Measurements from ENCODE around the gene EFHD1. TPM values are rescaled to one million over a fixed set of nuclear protein-coding genes. Genes with fewer than 3 reads are reported as not detected.

The EFHD1 gene
- total and polyA plus RNA-seq, 4 donors = 2.2 to 8.6 (median 4.9) TPM

DNA sequence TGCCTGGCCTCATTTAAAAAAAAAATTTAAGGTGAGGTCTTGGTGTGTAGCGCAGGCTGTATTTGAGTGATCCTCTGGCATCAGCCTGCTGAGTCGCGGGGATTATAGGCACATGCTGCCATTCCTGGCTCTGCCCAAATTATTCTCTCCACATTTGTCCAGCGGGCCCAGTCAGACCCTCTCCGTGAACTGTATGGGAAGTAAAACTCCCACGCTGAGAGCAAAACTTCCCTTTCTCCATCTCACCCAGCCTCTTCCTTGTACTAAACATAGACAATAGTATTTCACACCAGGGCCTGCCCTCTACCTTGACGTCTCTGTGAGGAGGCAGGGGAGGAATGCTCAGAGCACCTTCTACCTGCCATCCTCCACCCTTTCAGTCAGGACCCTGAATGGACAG is 45.9 kb upstream of the EFHD1 start:
- Histone ChIP-seq H3K9ac (ENCODE audit: insufficient read depth in 1 of 2, low read length in 2 of 2) (no peak overlapping the region), H3K4me1 (ENCODE audit: control insufficient read depth in 5 of 5, insufficient read depth in 5 of 5, low read length in 5 of 5) (peaks cover 0 to 5% (median 0%) of the 10 kb centered on the region in 5 donors), H3K9me3 (ENCODE audit: control insufficient read depth in 4 of 4, insufficient read depth in 3 of 4, low read length in 3 of 4) (no peaks in the 10 kb centered on the region), H3K4me3 (no peak overlapping the region), H3K27me3 (ENCODE audit: control insufficient read depth in 3 of 3, insufficient read depth in 3 of 3, low read length in 2 of 3) (no peaks in the 10 kb centered on the region), H3K36me3 (ENCODE audit: control insufficient read depth in 4 of 4, insufficient read depth in 4 of 4, low read length in 4 of 4) (peaks cover 0 to 9% (median under 1%) of the 10 kb centered on the region in 4 donors), H3K27ac (ENCODE audit: low read depth in 1 of 2, low read length in 1 of 2) (no peak overlapping the region)
- 74 to 78% methylated on average over 7 of the region's 7 CpGs for WGBS, 2 donors
- TF ChIP-seq, protein P1, sequence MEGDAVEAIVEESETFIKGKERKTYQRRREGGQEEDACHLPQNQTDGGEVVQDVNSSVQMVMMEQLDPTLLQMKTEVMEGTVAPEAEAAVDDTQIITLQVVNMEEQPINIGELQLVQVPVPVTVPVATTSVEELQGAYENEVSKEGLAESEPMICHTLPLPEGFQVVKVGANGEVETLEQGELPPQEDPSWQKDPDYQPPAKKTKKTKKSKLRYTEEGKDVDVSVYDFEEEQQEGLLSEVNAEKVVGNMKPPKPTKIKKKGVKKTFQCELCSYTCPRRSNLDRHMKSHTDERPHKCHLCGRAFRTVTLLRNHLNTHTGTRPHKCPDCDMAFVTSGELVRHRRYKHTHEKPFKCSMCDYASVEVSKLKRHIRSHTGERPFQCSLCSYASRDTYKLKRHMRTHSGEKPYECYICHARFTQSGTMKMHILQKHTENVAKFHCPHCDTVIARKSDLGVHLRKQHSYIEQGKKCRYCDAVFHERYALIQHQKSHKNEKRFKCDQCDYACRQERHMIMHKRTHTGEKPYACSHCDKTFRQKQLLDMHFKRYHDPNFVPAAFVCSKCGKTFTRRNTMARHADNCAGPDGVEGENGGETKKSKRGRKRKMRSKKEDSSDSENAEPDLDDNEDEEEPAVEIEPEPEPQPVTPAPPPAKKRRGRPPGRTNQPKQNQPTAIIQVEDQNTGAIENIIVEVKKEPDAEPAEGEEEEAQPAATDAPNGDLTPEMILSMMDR (IDR thresholded peaks at IDR 0.05; ENCODE audit: control extremely low read depth, extremely low read depth) = no peak
- ATAC-seq (ENCODE audit: insufficient read depth, low FRiP score) = no peak
- no peak for DNase-seq

DNA sequence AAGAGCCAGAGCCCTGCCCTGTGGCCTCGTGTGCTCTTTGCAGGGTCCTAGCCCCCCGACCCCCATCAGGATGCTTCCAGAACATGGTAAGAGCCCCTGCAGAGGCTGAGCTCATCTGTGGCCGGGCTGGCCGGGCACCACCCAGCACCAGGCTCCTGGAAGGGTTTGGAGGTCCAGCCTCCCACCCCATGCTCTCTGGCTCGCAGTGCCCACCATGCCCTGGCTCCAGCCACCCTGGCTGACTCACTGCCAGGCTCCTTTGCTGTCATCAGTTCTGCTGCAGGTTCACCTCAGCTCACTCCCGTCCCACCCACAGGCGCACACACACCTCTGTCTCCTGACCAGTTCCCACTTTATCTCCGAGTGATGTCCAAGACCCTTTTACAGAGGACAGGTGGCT is 45.4 kb upstream of the EFHD1 start:
- Histone ChIP-seq H3K4me3 (no peak overlapping the region), H3K36me3 (ENCODE audit: control insufficient read depth in 4 of 4, insufficient read depth in 4 of 4, low read length in 4 of 4) (peaks cover 0 to 9% (median under 1%) of the 10 kb centered on the region in 4 donors), H3K9me3 (ENCODE audit: control insufficient read depth in 4 of 4, insufficient read depth in 3 of 4, low read length in 3 of 4) (no peaks in the 10 kb centered on the region), H3K27ac (ENCODE audit: low read depth in 1 of 2, low read length in 1 of 2) (no peak overlapping the region), H3K9ac (ENCODE audit: insufficient read depth in 1 of 2, low read length in 2 of 2) (no peak overlapping the region), H3K4me1 (ENCODE audit: control insufficient read depth in 5 of 5, insufficient read depth in 5 of 5, low read length in 5 of 5) (peaks cover 0 to 5% (median 0%) of the 10 kb centered on the region in 5 donors), H3K27me3 (ENCODE audit: control insufficient read depth in 3 of 3, insufficient read depth in 3 of 3, low read length in 2 of 3) (no peaks in the 10 kb centered on the region)
- DNase-seq (no peak), ATAC-seq (ENCODE audit: insufficient read depth, low FRiP score) (no peak)
- TF ChIP-seq, protein P1 (IDR thresholded peaks at IDR 0.05; ENCODE audit: control extremely low read depth, extremely low read depth) = no peak
- 91 to 96% methylated on average over 8 of the region's 8 CpGs for WGBS, 2 donors

DNA sequence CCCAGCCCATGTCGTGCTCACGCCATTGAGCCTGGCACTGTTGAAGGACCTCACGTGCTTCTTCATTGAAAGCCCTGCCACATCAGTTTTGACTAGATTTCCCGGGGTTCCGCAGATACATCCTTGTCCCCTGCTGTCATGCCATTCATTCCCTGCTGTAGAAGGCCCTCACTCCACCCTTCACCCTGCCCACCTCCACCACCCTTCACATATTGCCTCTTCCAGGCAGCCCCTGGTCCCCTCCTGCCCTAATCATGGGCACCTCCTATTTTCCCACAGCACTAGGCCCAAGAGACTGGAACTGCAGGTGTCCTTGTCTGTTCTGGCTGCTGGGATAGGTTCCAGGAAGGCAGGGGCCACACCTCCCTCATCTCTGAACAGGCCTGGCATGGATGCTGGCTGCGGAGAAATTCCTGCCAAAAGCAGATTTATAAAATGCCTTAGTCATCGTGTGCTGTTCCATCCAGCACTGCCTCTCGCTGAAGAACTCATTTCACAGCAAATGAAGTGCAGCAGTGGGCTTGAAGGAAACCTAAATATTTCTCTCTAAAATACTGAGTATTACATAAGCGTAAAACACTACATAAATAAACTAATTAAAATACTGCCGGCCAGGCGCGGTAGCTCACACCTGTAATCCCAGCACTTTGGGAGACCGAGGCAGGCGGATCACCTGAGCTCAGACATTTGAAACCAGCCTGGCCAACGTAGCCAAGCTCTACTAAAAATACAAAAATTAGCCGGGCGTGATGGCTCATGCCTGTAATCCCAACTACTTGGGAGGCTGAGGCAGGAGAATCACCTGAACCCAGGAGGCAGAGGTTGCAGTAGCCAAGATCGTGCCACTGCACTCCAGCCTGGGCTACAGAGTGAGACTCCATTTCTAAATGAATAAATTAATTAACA is 44.5 kb upstream of the EFHD1 start:
- H3K9ac ChIP-seq (ENCODE audit: insufficient read depth in 1 of 2, low read length in 2 of 2) = no peak overlapping the region
- TF ChIP-seq, protein P1 (IDR thresholded peaks at IDR 0.05; ENCODE audit: control extremely low read depth, extremely low read depth) = no peak
- WGBS, 2 donors = 80 to 92% methylated on average over 18 of the region's 18 CpGs

More for the DNA sequence above, 44.5 kb upstream of the EFHD1 start:
- Histone ChIP-seq H3K4me1 (ENCODE audit: control insufficient read depth in 5 of 5, insufficient read depth in 5 of 5, low read length in 5 of 5) (peaks cover 0 to 5% (median 0%) of the 10 kb centered on the region in 5 donors), H3K27ac (ENCODE audit: low read depth in 1 of 2, low read length in 1 of 2) (no peak overlapping the region), H3K4me3 (no peak overlapping the region), H3K36me3 (ENCODE audit: control insufficient read depth in 4 of 4, insufficient read depth in 4 of 4, low read length in 4 of 4) (peaks cover 0 to under 1% (median 0%) of the 10 kb centered on the region in 4 donors), H3K9me3 (ENCODE audit: control insufficient read depth in 4 of 4, insufficient read depth in 3 of 4, low read length in 3 of 4) (no peaks in the 10 kb centered on the region), H3K27me3 (ENCODE audit: control insufficient read depth in 3 of 3, insufficient read depth in 3 of 3, low read length in 2 of 3) (no peaks in the 10 kb centered on the region)
- DNase-seq (peak in 1 of 3 donors; percentile 16), ATAC-seq (ENCODE audit: insufficient read depth, low FRiP score) (no peak)
